ENCODE measurements around the gene RALA. TPM values are rescaled to one million over a fixed set of nuclear protein-coding genes. Genes with fewer than 3 reads are reported as not detected.

RALA gene
- total RNA-seq, 1 donor from 2014 or later: 42.6 TPM

- Mint-ChIP-seq H3K4me1 (ENCODE audit: unreplicated experiment) (peaks cover 3% of the 10 kb centered on the region), H3K27ac (no peak overlapping the region), H3K4me3 (no peak overlapping the region), H3K36me3 (peaks cover 40% of the 10 kb centered on the region), H3K27me3 (no peaks in the 10 kb centered on the region), H3K9me3 (no peaks in the 10 kb centered on the region)
- no peak for DNase-seq (ENCODE audit: extremely low spot score, unreplicated experiment)
- no peak for TF ChIP-seq CTCF (conservative IDR thresholded peaks at IDR 0.05)
Measured at GRCh38 chr7:39702133-39702532, 78.8 kb downstream of the RALA start.

GRCh38 chr7:39703144-39703543 lies 79.8 kb downstream of the RALA start:
- no peaks in the 10 kb centered on the region for H3K9me3 Mint-ChIP-seq
- peaks cover 3% of the 10 kb centered on the region for H3K4me1 Mint-ChIP-seq (ENCODE audit: unreplicated experiment)
- H3K27me3 Mint-ChIP-seq: no peaks in the 10 kb centered on the region
- H3K4me3 Mint-ChIP-seq: no peak overlapping the region
- H3K36me3 Mint-ChIP-seq: peaks cover 35% of the 10 kb centered on the region
- no peak overlapping the region for H3K27ac Mint-ChIP-seq
- peak; percentile 60 for TF ChIP-seq CTCF (conservative IDR thresholded peaks at IDR 0.05)
- DNase-seq (ENCODE audit: extremely low spot score, unreplicated experiment): no peak

- H3K4me1 Mint-ChIP-seq (ENCODE audit: unreplicated experiment): peaks cover 14% of the 10 kb centered on the region
- peaks cover 7% of the 10 kb centered on the region for H3K9me3 Mint-ChIP-seq
- peak; percentile 34 for TF ChIP-seq CTCF (conservative IDR thresholded peaks at IDR 0.05)
Measured at GRCh38 chr7:39709029-39709428, 85.7 kb downstream of the RALA start.

GRCh38 chr7:39709768-39710311 lies 86.5 kb downstream of the RALA start:
- Mint-ChIP-seq H3K27me3 (no peaks in the 10 kb centered on the region), H3K4me1 (ENCODE audit: unreplicated experiment) (peaks cover 14% of the 10 kb centered on the region), H3K9me3 (peaks cover 7% of the 10 kb centered on the region), H3K4me3 (no peak overlapping the region), H3K36me3 (peaks cover 4% of the 10 kb centered on the region), H3K27ac (no peak overlapping the region)
- no peak for TF ChIP-seq CTCF (conservative IDR thresholded peaks at IDR 0.05)
- DNase-seq (ENCODE audit: extremely low spot score, unreplicated experiment): no peak

More at GRCh38 chr7:39709029-39709428, 85.7 kb downstream of the RALA start:
- peaks cover 4% of the 10 kb centered on the region for H3K36me3 Mint-ChIP-seq
- H3K27ac Mint-ChIP-seq: no peak overlapping the region
- H3K27me3 Mint-ChIP-seq: no peaks in the 10 kb centered on the region
- no peak for DNase-seq (ENCODE audit: extremely low spot score, unreplicated experiment)
- H3K4me3 Mint-ChIP-seq: no peak overlapping the region

GRCh38 chr7:39712751-39713150 lies 89.4 kb downstream of the RALA start:
- Mint-ChIP-seq H3K9me3 (peaks cover 16% of the 10 kb centered on the region), H3K27me3 (no peaks in the 10 kb centered on the region), H3K4me1 (ENCODE audit: unreplicated experiment) (peaks cover 14% of the 10 kb centered on the region), H3K36me3 (peaks cover 4% of the 10 kb centered on the region), H3K27ac (no peak overlapping the region), H3K4me3 (no peak overlapping the region)
- DNase-seq (ENCODE audit: extremely low spot score, unreplicated experiment): no peak
- no peak for TF ChIP-seq CTCF (conservative IDR thresholded peaks at IDR 0.05)
